Nephron progenitor cell (in vitro differentiated cells): ENCODE measurements around the gene ANKRD13A.

Experiments
- DNase-seq: peaks from one replicate; pipeline ENCODE4 v3.0.0; 2021
- H3K27ac Mint-ChIP-seq: 2 replicates; pipeline ENCODE4 v1.8.0; 2021; ENCODE audit warnings: mild to moderate bottlenecking, moderate library complexity, mixed read lengths
- H3K27me3 Mint-ChIP-seq: 2 replicates; pipeline ENCODE4 v1.8.0; 2021; ENCODE audit warnings: mild to moderate bottlenecking, low read depth, mixed read lengths; ENCODE audit not compliant: poor library complexity
- H3K36me3 Mint-ChIP-seq: 2 replicates; pipeline ENCODE4 v1.8.0; 2021; ENCODE audit warnings: low read depth, mixed read lengths
- H3K4me1 Mint-ChIP-seq: 2 replicates; pipeline ENCODE4 v1.8.0; 2021; ENCODE audit warnings: mixed read lengths
- H3K4me3 Mint-ChIP-seq: 2 replicates; pipeline ENCODE4 v1.8.0; 2021; ENCODE audit warnings: mild to moderate bottlenecking, moderate library complexity, mixed read lengths
- H3K9me3 Mint-ChIP-seq: 2 replicates; pipeline ENCODE4 v1.8.0; 2021; ENCODE audit warnings: mild to moderate bottlenecking, moderate library complexity, mixed read lengths
- TF ChIP-seq, protein P1 (sequence below): fragments of 200-600 bp; sonication (generic); IDR thresholded peaks from 2 replicates; pipeline ENCODE4 v1.5.0; 2021; ENCODE audit warnings: antibody characterized with exemption

Gene ANKRD13A

DNA sequence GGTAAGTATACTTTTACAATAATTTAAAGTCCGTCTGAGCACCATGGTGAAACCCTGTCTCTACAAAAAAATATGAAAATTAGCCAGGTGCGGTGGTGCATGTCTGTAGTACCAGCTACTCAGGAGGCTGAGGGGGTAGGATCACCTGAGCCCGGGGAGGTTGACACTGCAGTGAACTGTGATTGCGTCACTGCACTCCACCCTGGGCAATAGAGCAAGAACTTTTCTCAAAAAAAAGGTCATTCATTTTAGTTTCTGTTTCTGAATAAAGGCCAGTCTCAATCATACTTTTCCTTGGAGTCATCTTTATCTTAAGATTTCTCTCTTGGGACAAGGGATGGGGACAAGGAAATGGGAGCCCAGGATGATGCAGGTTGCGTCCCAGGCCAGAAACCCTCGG, 12.9 kb downstream of the ANKRD13A start:
- no peaks in the 10 kb centered on the region for H3K27me3 Mint-ChIP-seq
- no peak overlapping the region for H3K27ac Mint-ChIP-seq
- no peak overlapping the region for H3K4me3 Mint-ChIP-seq
- H3K9me3 Mint-ChIP-seq = no peaks in the 10 kb centered on the region
- H3K36me3 Mint-ChIP-seq = peaks cover 25% of the 10 kb centered on the region
- TF ChIP-seq, protein P1, sequence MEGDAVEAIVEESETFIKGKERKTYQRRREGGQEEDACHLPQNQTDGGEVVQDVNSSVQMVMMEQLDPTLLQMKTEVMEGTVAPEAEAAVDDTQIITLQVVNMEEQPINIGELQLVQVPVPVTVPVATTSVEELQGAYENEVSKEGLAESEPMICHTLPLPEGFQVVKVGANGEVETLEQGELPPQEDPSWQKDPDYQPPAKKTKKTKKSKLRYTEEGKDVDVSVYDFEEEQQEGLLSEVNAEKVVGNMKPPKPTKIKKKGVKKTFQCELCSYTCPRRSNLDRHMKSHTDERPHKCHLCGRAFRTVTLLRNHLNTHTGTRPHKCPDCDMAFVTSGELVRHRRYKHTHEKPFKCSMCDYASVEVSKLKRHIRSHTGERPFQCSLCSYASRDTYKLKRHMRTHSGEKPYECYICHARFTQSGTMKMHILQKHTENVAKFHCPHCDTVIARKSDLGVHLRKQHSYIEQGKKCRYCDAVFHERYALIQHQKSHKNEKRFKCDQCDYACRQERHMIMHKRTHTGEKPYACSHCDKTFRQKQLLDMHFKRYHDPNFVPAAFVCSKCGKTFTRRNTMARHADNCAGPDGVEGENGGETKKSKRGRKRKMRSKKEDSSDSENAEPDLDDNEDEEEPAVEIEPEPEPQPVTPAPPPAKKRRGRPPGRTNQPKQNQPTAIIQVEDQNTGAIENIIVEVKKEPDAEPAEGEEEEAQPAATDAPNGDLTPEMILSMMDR = no peak
- DNase-seq = no peak
- H3K4me1 Mint-ChIP-seq = peaks cover 12% of the 10 kb centered on the region

DNA sequence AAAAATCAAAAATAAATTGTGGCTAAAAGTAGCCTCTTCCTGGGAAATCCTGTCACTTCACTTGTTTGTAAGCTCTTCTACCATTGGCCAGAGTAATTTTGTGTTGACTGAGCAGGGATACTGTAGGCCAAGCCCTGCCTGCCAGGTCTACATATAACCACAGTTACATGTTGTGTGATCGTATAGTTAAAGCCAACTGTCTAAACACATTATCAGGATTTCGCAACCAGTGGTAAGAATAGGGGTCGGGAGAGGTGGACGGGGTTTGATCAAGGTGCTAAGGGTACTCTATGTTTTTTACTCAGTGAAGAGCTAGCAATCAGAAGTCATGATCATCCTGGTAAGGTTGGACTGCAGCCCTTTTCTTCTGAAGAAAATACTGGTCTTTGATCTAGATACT, 13.4 kb downstream of the ANKRD13A start:
- DNase-seq = no peak
- no peak overlapping the region for H3K27ac Mint-ChIP-seq
- peaks cover 12% of the 10 kb centered on the region for H3K4me1 Mint-ChIP-seq
- H3K36me3 Mint-ChIP-seq = peaks cover 25% of the 10 kb centered on the region
- H3K4me3 Mint-ChIP-seq = no peak overlapping the region
- no peaks in the 10 kb centered on the region for H3K9me3 Mint-ChIP-seq
- no peaks in the 10 kb centered on the region for H3K27me3 Mint-ChIP-seq
- TF ChIP-seq, protein P1 = no peak

DNA sequence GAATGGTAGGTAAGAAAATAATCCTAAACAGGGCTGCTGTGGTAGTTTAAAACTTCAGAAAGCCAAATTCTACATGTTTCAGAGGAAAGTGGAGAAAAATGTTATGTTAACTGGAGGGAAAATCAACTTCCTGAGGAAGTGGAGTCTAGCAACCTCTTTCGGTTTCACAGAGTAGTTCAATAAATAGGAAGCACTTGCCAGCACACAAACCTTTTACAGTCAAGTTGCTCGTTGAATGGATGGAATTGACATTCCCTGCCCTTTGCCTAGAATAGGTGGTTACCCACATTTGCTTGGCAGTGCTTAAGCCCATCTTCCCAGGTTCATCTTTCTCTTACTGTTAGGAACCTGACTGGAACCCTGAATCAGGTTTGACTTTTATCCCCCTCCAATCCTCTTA, 15.9 kb downstream of the ANKRD13A start:
- H3K36me3 Mint-ChIP-seq = peaks cover 39% of the 10 kb centered on the region
- H3K4me3 Mint-ChIP-seq = no peak overlapping the region
- TF ChIP-seq, protein P1 = no peak
- no peaks in the 10 kb centered on the region for H3K27me3 Mint-ChIP-seq
- DNase-seq = no peak
- H3K4me1 Mint-ChIP-seq = peaks cover 3% of the 10 kb centered on the region
- no peaks in the 10 kb centered on the region for H3K9me3 Mint-ChIP-seq
- H3K27ac Mint-ChIP-seq = no peak overlapping the region

DNA sequence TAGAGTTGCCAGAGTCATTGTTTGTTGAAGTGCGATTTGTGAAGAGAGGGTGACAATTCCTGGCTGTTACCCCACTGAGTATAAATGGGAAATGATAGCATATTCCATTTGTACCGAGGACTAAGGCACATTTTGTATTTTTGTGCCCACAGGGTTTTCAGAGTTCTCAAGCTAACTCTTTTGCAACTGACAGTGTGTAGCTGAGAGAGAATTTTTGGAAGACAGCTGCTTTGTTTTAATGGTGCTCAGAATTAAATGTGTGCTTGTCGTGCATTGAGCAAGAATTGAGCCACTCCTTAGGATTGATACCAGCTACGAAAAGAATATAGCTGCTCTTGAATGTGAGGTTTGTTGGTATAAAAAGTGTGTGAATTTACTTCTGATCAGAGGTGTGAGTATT, 21.7 kb downstream of the ANKRD13A start:
- Mint-ChIP-seq H3K9me3 (no peaks in the 10 kb centered on the region), H3K27me3 (no peaks in the 10 kb centered on the region), H3K4me3 (no peak overlapping the region), H3K4me1 (peaks cover 19% of the 10 kb centered on the region), H3K36me3 (peaks cover 30% of the 10 kb centered on the region), H3K27ac (no peak overlapping the region)
- TF ChIP-seq, protein P1 = no peak
- no peak for DNase-seq

DNA sequence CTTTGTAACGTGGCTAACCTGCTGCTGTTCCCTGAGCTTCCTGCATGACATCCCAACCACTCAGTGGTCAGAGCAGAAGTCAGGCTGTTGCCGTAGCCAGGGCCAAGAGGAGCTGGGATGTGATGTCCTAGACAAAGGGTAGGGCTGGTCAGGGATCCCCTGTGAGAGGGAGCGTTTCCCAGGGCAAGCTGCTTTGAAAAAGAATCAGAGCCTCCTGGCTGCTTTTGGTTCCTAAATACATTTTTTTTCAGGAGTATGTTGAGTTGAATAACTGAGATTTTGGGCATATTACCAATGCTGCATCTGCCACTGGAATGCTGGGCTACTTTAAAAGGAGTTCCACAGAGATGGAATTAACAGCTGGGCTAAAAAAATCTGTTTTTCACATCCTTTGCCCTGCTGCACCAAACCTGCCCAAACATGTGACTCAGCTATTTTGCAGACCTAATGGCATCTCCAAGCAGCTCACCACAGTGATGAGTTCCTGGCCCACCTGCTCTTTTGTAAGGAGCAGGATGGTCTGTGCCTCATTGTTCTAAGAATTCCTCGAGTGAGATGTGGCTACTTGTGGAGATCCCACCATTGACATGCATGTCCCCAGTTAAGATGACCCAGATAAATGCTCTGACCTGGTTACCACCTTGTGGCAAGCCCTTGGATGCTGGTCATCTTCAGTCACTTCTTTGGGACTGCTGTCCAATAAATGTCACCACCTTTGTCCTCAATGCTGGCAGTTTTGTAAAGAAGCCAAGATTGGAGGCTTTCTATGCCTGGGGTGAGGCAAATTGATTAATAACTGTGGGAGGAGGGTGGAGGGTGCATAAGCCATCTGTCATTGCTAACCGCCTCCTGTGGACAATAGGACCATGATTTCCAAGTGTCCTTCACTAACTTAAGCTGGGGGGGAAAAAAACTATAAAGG, 24.1 kb downstream of the ANKRD13A start:
- TF ChIP-seq, protein P1 = no peak
- Mint-ChIP-seq H3K4me3 (no peak overlapping the region), H3K36me3 (peaks cover 43% of the 10 kb centered on the region)

DNA sequence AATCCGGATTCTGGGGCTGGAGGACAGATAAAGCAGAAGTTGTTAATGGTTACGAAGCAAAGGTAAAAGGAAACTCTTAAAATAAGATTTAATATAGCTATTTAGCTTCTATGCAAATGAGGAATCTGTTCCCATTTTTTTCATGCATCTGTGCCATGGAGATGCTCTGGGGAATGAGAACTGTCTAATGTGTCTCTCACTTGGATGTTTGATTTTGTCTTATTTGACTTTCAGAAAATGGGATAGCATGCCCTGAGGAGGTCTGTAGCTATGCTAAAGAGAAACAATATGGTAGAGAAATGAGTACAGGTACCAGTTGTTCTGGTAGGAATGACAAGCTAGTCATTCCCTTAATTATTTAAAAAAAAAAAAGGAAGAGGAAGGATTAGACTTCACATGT, 24.8 kb downstream of the ANKRD13A start:
- H3K4me1 Mint-ChIP-seq = peaks cover 19% of the 10 kb centered on the region
- TF ChIP-seq, protein P1 = no peak
- no peak overlapping the region for H3K27ac Mint-ChIP-seq
- DNase-seq = no peak
- no peak overlapping the region for H3K4me3 Mint-ChIP-seq
- H3K9me3 Mint-ChIP-seq = no peaks in the 10 kb centered on the region
- H3K36me3 Mint-ChIP-seq = peaks cover 41% of the 10 kb centered on the region
- no peaks in the 10 kb centered on the region for H3K27me3 Mint-ChIP-seq

More for the DNA sequence above, 24.1 kb downstream of the ANKRD13A start:
- Mint-ChIP-seq H3K27me3 (no peaks in the 10 kb centered on the region), H3K27ac (no peak overlapping the region), H3K4me1 (peaks cover 19% of the 10 kb centered on the region), H3K9me3 (no peaks in the 10 kb centered on the region)
- no peak for DNase-seq
